ENCODE measurements around the gene VOPP1. TPM values are rescaled to one million over a fixed set of nuclear protein-coding genes. Genes with fewer than 3 reads are reported as not detected.
A peak's percentile ranks its signal among the peaks of the same experiment; 100 is the strongest.

The VOPP1 gene
- total RNA-seq, 2 experiments from 2014 or later = 51.4 to 52.7 TPM

GRCh38 chr7:55533050-55533728 is 39.1 kb downstream of the VOPP1 start:
- Mint-ChIP-seq H3K36me3 (ENCODE audit: low read depth) (peaks cover 19% of the 10 kb centered on the region), H3K27me3 (no peaks in the 10 kb centered on the region), H3K27ac (peak overlapping the region; percentile 94), H3K9me3 (no peaks in the 10 kb centered on the region), H3K4me3 (peak overlapping the region; percentile 55), H3K4me1 (peaks cover 72% of the 10 kb centered on the region)
- ChIA-PET CTCF (interaction anchor here (0.7 to 2.4 kb wide), 8 partner anchors 14 to 253 kb away, joined by 3 to 7 read pairs (median 4); no protein-coding TSS in a partner anchor), POLR2A (interaction anchor here (0.6 to 4.4 kb wide), 15 partner anchors 11 to 775 kb away, joined by 3 to 88 read pairs (median 6); partner anchors contain the start of genes CHCHD2, SEC61G and VOPP1)
- peak; percentile 83 for DNase-seq

GRCh38 chr7:55532150-55532917 is 40.0 kb downstream of the VOPP1 start:
- DNase-seq = no peak
- Mint-ChIP-seq H3K4me1 (peaks cover 64% of the 10 kb centered on the region), H3K4me3 (no peak overlapping the region), H3K9me3 (no peaks in the 10 kb centered on the region), H3K27me3 (no peaks in the 10 kb centered on the region), H3K27ac (peak overlapping the region; percentile 94), H3K36me3 (ENCODE audit: low read depth) (peaks cover 16% of the 10 kb centered on the region)
- ChIA-PET POLR2A (interaction anchor here (1.2 to 4.4 kb wide), 8 partner anchors 15 to 774 kb away, joined by 3 to 88 read pairs (median 6); partner anchors contain the start of genes SEC61G and VOPP1), CTCF (interaction anchor here (1.0 to 2.4 kb wide), 5 partner anchors 13 to 223 kb away, joined by 3 to 7 read pairs (median 4); no protein-coding TSS in a partner anchor)

GRCh38 chr7:55531536-55531935 is 40.8 kb downstream of the VOPP1 start:
- ChIA-PET CTCF (interaction anchor here (1.0 kb wide), 1 partner anchor 15 kb away, joined by 3 read pairs; no protein-coding TSS in a partner anchor), POLR2A (interaction anchor here (1.2 to 4.4 kb wide), 3 partner anchors 40 to 165 kb away, joined by 4 to 88 read pairs (median 4); partner anchors contain the start of gene VOPP1)
- Mint-ChIP-seq H3K27ac (no peak overlapping the region), H3K36me3 (ENCODE audit: low read depth) (peaks cover 16% of the 10 kb centered on the region), H3K4me1 (peaks cover 56% of the 10 kb centered on the region), H3K9me3 (no peaks in the 10 kb centered on the region), H3K4me3 (no peak overlapping the region), H3K27me3 (no peaks in the 10 kb centered on the region)
- DNase-seq = no peak

- no peak overlapping the region for H3K4me3 Mint-ChIP-seq
- no peaks in the 10 kb centered on the region for H3K9me3 Mint-ChIP-seq
- no peaks in the 10 kb centered on the region for H3K27me3 Mint-ChIP-seq
- peaks cover 27% of the 10 kb centered on the region for H3K4me1 Mint-ChIP-seq
- POLR2A ChIA-PET = no interaction called here
- DNase-seq = no peak
- no peak overlapping the region for H3K27ac Mint-ChIP-seq
- CTCF ChIA-PET = no interaction called here
- H3K36me3 Mint-ChIP-seq (ENCODE audit: low read depth) = peaks cover 14% of the 10 kb centered on the region
These were observed 45.0 kb downstream of the VOPP1 start for GRCh38 chr7:55527307-55527706.

- H3K36me3 Mint-ChIP-seq (ENCODE audit: low read depth) = peaks cover 14% of the 10 kb centered on the region
- H3K4me3 Mint-ChIP-seq = no peak overlapping the region
- ChIA-PET CTCF (no interaction called here), POLR2A (interaction anchor here (0.8 kb wide), 1 partner anchor 8 kb away, joined by 3 read pairs; no protein-coding TSS in a partner anchor)
- no peak for DNase-seq
- no peaks in the 10 kb centered on the region for H3K27me3 Mint-ChIP-seq
- H3K4me1 Mint-ChIP-seq = peaks cover 22% of the 10 kb centered on the region
- no peak overlapping the region for H3K27ac Mint-ChIP-seq
- no peaks in the 10 kb centered on the region for H3K9me3 Mint-ChIP-seq
These were observed 45.5 kb downstream of the VOPP1 start for GRCh38 chr7:55526770-55527169.

GRCh38 chr7:55526329-55526728 is 46.0 kb downstream of the VOPP1 start:
- CTCF ChIA-PET = interaction anchor here (2.6 kb wide), 1 partner anchor 8 kb away, joined by 8 read pairs; no protein-coding TSS in a partner anchor

GRCh38 chr7:55524558-55525310 is 47.6 kb downstream of the VOPP1 start:
- H3K9me3 Mint-ChIP-seq = no peaks in the 10 kb centered on the region
- H3K27me3 Mint-ChIP-seq = no peaks in the 10 kb centered on the region
- peaks cover 11% of the 10 kb centered on the region for H3K36me3 Mint-ChIP-seq (ENCODE audit: low read depth)
- no peak for DNase-seq
- POLR2A ChIA-PET = interaction anchor here (0.8 kb wide), 1 partner anchor 10 kb away, joined by 4 read pairs; no protein-coding TSS in a partner anchor
- peaks cover 16% of the 10 kb centered on the region for H3K4me1 Mint-ChIP-seq
- H3K27ac Mint-ChIP-seq = no peak overlapping the region
- no peak overlapping the region for H3K4me3 Mint-ChIP-seq
- CTCF ChIA-PET = interaction anchor here (2.6 kb wide), 1 partner anchor 10 kb away, joined by 8 read pairs; no protein-coding TSS in a partner anchor

More at GRCh38 chr7:55526329-55526728, 46.0 kb downstream of the VOPP1 start:
- no peak for DNase-seq
- Mint-ChIP-seq H3K4me3 (no peak overlapping the region), H3K4me1 (peaks cover 19% of the 10 kb centered on the region), H3K27me3 (no peaks in the 10 kb centered on the region), H3K27ac (no peak overlapping the region), H3K36me3 (ENCODE audit: low read depth) (peaks cover 11% of the 10 kb centered on the region), H3K9me3 (no peaks in the 10 kb centered on the region)
- POLR2A ChIA-PET = interaction anchor here (0.8 kb wide), 1 partner anchor 9 kb away, joined by 3 read pairs; no protein-coding TSS in a partner anchor

- no peak overlapping the region for H3K27ac Mint-ChIP-seq
- DNase-seq = no peak
- H3K36me3 Mint-ChIP-seq (ENCODE audit: low read depth) = peaks cover 14% of the 10 kb centered on the region
- ChIA-PET CTCF (interaction anchor here (1.0 kb wide), 1 partner anchor 109 kb away, joined by 3 read pairs; no protein-coding TSS in a partner anchor), POLR2A (no interaction called here)
- no peaks in the 10 kb centered on the region for H3K9me3 Mint-ChIP-seq
- H3K4me3 Mint-ChIP-seq = no peak overlapping the region
- H3K27me3 Mint-ChIP-seq = no peaks in the 10 kb centered on the region
- H3K4me1 Mint-ChIP-seq = peaks cover 22% of the 10 kb centered on the region
These were observed 48.9 kb downstream of the VOPP1 start for GRCh38 chr7:55523366-55523765.

GRCh38 chr7:55521917-55522902 is 50.1 kb downstream of the VOPP1 start:
- CTCF ChIA-PET = no interaction called here

GRCh38 chr7:55521512-55521911 is 50.8 kb downstream of the VOPP1 start:
- Mint-ChIP-seq H3K4me3 (no peak overlapping the region), H3K27me3 (no peaks in the 10 kb centered on the region), H3K36me3 (ENCODE audit: low read depth) (peaks cover 23% of the 10 kb centered on the region), H3K27ac (no peak overlapping the region), H3K4me1 (peaks cover 38% of the 10 kb centered on the region), H3K9me3 (no peaks in the 10 kb centered on the region)
- no peak for DNase-seq
- CTCF ChIA-PET = no interaction called here
- POLR2A ChIA-PET = no interaction called here

More at GRCh38 chr7:55521917-55522902, 50.1 kb downstream of the VOPP1 start:
- Mint-ChIP-seq H3K4me3 (no peak overlapping the region), H3K27ac (no peak overlapping the region), H3K27me3 (no peaks in the 10 kb centered on the region), H3K9me3 (no peaks in the 10 kb centered on the region), H3K36me3 (ENCODE audit: low read depth) (peaks cover 23% of the 10 kb centered on the region), H3K4me1 (peaks cover 34% of the 10 kb centered on the region)
- no peak for DNase-seq
- POLR2A ChIA-PET = no interaction called here

- H3K9me3 Mint-ChIP-seq = no peaks in the 10 kb centered on the region
- no peak overlapping the region for H3K27ac Mint-ChIP-seq
- ChIA-PET POLR2A (no interaction called here), CTCF (interaction anchor here (2.1 kb wide), 1 partner anchor 13 kb away, joined by 7 read pairs; no protein-coding TSS in a partner anchor)
- DNase-seq = no peak
- H3K4me1 Mint-ChIP-seq = peaks cover 48% of the 10 kb centered on the region
- no peak overlapping the region for H3K4me3 Mint-ChIP-seq
- no peaks in the 10 kb centered on the region for H3K27me3 Mint-ChIP-seq
- peaks cover 31% of the 10 kb centered on the region for H3K36me3 Mint-ChIP-seq (ENCODE audit: low read depth)
These were observed 51.7 kb downstream of the VOPP1 start for GRCh38 chr7:55520426-55521140.
